Ramos (cell line): ENCODE results near the gene IL4I1.

Source experiments
- in situ Hi-C: fragments of 300-500 bp; cut with MboI; formaldehyde crosslinking; loops from one replicate; pipeline ENCODE4 v1.14.3; 2022; ENCODE audit warnings: low sequenced_read_pairs; ENCODE audit not compliant: unreplicated experiment

IL4I1 gene

DNA sequence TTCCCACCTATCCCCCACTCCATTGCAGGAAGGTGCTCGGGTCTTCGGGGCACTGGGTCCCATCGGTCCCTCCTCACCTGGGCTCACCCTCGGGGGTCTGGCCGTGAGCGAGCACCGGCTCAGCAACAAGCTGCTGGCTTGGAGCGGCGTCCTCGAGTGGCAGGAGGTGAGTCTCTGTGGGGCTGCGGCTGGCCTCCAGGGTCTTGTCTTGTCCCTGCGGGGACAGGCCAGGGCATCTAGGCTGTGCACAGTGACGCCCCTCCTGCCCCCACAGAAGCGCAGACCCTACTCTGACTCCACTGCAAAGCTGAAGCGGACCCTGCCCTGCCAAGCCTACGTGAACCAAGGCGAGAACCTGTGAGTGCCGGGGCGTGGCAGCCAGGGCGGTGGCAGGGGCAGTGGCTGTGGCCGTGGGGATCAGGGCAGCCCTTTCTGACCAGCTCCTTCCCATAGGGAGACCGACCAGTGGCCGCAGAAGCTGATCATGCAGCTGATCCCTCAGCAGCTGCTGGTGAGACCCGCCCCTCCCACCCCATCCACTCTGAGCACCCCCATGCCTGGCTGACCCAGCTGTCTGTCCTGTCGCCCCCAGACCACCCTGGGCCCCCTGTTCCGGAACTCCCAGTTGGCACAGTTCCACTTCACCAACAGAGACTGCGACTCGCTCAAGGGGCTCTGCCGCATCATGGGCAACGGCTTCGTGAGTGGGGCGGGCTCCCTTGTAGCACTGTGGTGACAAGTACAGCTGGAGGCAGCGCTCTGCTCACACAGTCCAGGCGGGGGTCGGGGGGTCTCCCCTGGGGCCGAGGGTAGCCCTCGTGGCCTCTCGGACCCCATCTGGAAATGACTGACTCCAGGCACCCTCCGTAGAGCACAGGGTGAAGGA is 42.1 kb downstream of the IL4I1 start:
- in situ Hi-C loops: no loop called here

DNA sequence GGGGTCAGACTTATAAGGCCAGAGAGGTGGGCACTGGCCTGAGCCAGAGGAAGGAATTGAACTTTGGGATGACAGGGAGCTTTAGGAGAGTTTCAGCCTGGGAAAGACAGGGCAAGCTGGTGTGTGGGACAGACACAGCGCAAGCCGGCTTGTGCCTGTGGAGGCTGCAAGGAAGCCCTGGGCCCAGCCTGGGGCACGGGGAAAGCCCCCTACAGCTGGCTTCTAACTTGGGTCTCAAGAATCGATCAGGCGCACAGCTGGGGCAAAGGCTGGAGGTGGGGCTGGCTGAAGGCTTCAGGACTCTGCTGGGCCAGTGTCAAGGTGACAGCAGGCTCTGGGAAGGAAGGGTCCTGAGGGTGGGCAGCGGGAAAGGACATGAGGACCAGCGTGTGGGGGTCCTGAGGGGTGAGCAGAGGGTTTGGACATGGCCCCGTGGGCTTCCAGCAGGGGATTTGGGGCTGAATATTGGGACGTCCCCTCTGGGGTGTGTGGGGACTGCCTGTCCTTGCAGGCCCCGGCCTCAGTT is 42.8 kb downstream of the IL4I1 start:
- in situ Hi-C loops: no loop called here

GRCh38 chr19:49852631-49853126 is 44.0 kb downstream of the IL4I1 start:
- in situ Hi-C loops: no loop called here

DNA sequence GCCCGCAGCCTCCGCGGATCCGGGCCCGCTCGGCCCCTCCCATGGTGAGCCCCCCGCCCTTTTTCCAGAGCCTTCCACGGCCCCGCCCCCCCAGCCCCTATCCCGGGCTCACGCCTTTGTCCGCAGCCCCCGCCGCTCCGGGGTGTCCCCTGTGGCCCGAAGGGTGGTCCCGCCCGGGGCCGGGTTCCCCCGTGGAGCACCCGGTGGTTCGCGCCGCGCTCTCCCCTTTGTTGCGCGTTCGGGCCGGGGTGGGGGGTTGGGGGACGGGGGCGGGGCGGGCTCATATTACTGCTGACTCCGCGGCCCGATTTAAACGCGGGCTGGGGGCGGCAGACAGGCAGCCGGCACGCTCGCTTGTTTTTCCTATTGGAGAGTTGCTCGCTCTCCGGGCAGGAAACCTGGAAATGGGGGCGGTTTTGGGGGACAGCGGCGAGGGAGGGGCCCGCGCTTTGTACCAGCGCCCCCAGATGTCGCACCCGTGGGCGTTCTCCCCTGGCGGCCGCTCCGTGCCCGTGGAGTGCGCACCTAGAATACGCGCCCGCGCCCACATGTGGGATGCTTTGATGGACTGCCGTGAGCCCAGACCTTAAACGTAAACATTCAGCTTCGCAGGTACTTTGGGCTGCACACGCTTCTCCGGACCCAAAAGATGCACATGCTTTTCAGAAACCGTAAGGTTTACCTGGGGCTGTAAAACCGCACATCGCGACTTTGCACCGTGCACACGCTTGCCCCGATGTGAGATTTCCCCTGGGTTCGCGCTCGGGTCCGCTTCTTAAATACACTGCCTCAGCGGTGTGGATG is 45.0 kb downstream of the IL4I1 start:
- in situ Hi-C loops: no loop called here

GRCh38 chr19:49850487-49851342 is 46.0 kb downstream of the IL4I1 start, which contains the start of gene PTOV1:
Gene PTOV1, plus strand, starts transcription at chr19:49851159.
- in situ Hi-C loops: no loop called here

- in situ Hi-C loops: no loop called here
These were observed 46.5 kb downstream of the IL4I1 start for GRCh38 chr19:49850221-49850486.

GRCh38 chr19:49849433-49850220 is 47.1 kb downstream of the IL4I1 start:
- in situ Hi-C loops: no loop called here

GRCh38 chr19:49848938-49849337 is 47.7 kb downstream of the IL4I1 start:
- in situ Hi-C loops: no loop called here

DNA sequence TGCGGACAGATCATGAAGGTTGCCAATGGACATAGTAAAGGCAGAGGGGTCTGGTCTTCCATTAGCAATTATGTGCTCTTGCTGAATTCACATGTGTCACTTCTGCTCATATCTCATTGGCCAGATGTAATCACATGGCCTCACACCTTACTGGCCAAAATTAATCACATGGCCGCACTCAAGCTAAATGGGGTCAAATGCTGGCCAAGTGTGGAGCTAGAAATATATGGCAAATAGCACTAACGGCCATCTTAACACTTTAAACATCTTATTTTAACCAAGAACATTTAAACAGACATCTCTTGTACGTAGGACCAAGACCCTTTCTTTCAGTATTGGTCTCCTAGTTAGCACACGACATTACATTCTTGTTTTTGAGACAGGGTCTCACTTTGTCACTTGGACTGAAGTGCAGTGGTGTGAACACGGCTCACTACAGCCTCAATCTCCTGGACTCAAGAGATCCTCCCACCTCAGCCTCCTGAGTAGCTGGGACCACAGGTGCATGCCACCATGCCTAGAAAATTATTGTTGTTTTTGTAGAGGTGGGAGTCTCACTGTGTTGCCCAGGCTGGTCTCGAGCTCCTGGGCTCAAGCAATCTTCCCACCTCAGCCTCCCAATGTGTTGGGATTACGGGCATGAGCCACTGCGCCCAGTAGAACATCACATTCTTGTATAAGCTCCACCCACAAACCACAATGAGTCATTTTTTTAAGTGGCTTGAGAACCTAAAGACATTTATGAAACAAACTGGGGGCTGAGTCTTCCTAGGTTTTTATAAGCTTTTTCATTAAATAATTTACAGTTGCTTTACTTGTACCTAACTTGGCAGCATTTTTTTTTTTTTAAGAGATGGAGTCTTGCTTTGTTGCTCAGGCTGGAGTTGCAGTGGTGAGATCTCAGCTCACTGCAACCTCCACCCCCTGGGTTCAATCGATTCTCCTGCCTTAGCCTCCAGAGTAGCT is 48.7 kb downstream of the IL4I1 start:
- in situ Hi-C loops: no loop called here

DNA sequence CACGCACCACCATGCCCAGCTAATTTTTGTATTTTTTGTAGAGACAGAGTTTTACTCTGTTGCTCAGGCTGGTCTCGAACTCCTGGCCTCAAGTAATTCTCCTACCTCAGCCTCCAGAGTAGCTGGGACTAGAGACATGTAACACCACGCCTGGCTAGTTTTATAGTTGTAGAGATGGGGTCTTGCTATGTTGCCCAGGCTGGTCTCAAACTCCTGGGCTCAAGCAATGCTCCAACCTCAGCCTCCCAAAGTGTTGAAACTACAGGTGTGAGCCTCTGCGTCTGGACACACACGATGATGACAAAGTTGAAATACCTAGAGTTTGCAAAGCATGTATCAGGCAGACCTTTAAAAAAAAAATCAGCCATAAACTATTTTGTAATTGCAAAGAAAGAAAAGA is 50.3 kb downstream of the IL4I1 start:
- in situ Hi-C loops: no loop called here

DNA sequence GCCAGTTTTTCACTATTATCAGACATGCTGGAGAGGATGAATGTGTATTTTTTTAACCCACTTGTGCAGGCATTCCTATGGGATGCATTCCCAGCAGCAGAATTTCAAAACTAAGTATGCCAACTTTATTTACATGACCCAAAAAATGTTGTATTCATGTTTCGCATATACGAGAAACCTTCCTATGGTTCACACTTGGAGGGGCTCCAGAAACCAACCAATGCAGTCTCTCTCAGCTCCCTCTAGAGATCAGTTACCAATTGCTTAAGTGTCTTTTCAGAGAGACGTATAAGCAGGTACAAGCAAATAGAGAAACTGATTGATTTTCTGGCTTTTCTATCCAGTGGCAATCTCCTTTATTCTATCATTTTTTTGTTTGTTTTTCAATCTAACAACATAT is 51.3 kb downstream of the IL4I1 start:
- in situ Hi-C loops: no loop called here

- in situ Hi-C loops: no loop called here
These were observed 52.3 kb downstream of the IL4I1 start for GRCh38 chr19:49844138-49845095.

GRCh38 chr19:49843265-49843664 is 53.4 kb downstream of the IL4I1 start:
- in situ Hi-C loops: no loop called here

- in situ Hi-C loops: no loop called here
These were observed 55.9 kb downstream of the IL4I1 start for GRCh38 chr19:49840736-49841249.

GRCh38 chr19:49840321-49840720 is 56.4 kb downstream of the IL4I1 start:
- in situ Hi-C loops: no loop called here

DNA sequence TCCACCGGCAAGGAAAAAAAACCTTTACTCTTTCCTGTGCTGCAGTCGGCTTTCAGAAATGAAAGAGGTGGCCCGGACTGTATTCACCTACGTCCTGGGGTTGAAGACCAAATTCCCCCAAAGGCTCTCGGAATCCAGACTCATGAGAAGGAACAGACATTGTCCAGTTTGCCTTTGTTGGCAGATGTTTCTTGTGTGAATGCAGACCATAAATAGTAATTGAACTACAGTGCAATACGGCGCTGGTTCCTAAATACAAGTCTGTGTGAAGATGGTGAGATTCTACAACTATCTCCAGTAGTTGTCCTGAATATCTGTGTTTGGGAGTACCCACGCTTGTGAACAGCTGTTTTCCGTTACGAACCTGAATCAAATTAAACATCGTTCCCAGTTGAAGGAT is 57.0 kb downstream of the IL4I1 start:
- in situ Hi-C loops: no loop called here
